ENCODE measurements around the gene TMEM150C.

The TMEM150C gene

GRCh38 chr4:82436130-82436529 lies 125.7 kb downstream of the TMEM150C start:
- Histone ChIP-seq H3K4me2 (no peak overlapping the region), H3K9me3 (peaks cover 12% of the 10 kb centered on the region; the same call in 1 of the 2 replicates), H3K4me1 (peaks cover 31% of the 10 kb centered on the region), H3K9ac (no peak overlapping the region), H3K27ac (no peak overlapping the region), H4K20me1 (peaks cover 100% of the 10 kb centered on the region), H3K27me3 (no peaks in the 10 kb centered on the region), H3K4me3 (no peak overlapping the region), H3K36me3 (peaks cover 78% of the 10 kb centered on the region)
- TF ChIP-seq Cebpa-rat (IDR thresholded peaks at IDR 0.05) = no peak

- TF ChIP-seq Cebpa-rat (IDR thresholded peaks at IDR 0.05) = no peak
- Histone ChIP-seq H3K27ac (no peak overlapping the region), H3K9ac (no peak overlapping the region), H4K20me1 (peaks cover 92% of the 10 kb centered on the region), H3K4me3 (no peak overlapping the region), H3K4me2 (no peak overlapping the region), H3K9me3 (peaks cover 8% of the 10 kb centered on the region; the same call in 1 of the 2 replicates), H3K27me3 (no peaks in the 10 kb centered on the region), H3K36me3 (peaks cover 66% of the 10 kb centered on the region), H3K4me1 (peaks cover 31% of the 10 kb centered on the region)
Measured at GRCh38 chr4:82434949-82435348, 126.8 kb downstream of the TMEM150C start.

GRCh38 chr4:82433791-82434190 lies 128.0 kb downstream of the TMEM150C start:
- Histone ChIP-seq H3K4me2 (peak overlapping the region; percentile 9; the same call in 1 of the 2 replicates), H3K9me3 (peaks cover under 1% of the 10 kb centered on the region; the same call in 1 of the 2 replicates), H3K27ac (no peak overlapping the region), H3K4me3 (no peak overlapping the region), H3K36me3 (peaks cover 56% of the 10 kb centered on the region), H3K9ac (no peak overlapping the region), H3K27me3 (no peaks in the 10 kb centered on the region), H3K4me1 (peaks cover 31% of the 10 kb centered on the region), H4K20me1 (peaks cover 83% of the 10 kb centered on the region)
- no peak for TF ChIP-seq Cebpa-rat (IDR thresholded peaks at IDR 0.05)

All from BLaER1 (cell line).